HepG2 (cell line): ENCODE measurements around the gene STPG4. TPM values are rescaled to one million over a fixed set of nuclear protein-coding genes. Genes with fewer than 3 reads are reported as not detected.

Experiments used
- ARID5B ChIP-seq: IDR thresholded peaks from 2 replicates; pipeline ENCODE4 v1.4.0; 2020; ENCODE audit warnings: mild to moderate bottlenecking, missing genetic modification reagents
- ELF1 ChIP-seq: sonication (generic); formaldehyde crosslinking; IDR thresholded peaks from 2 replicates; pipeline ENCODE4 v1.4.0; 2020; ENCODE audit warnings: missing genetic modification reagents
- FOXA1 ChIP-seq, 2 experiments: fragments of 450-650 bp in 1 of 2; sonication (generic) in 1 of 2; formaldehyde crosslinking in 1 of 2; IDR thresholded peaks; 2 replicates each; pipeline versions ENCODE4 v1.4.0 to v1.6.1; 2016 to 2020; ENCODE audit warnings: missing genetic modification reagents in 1 of 2
- KAT2B ChIP-seq: fragments of 150-350 bp; IDR thresholded peaks from 2 replicates; pipeline ENCODE4 v1.6.1; 2014; ENCODE audit warnings: low read depth, low read length, borderline replicate concordance
- KMT2A ChIP-seq: sonication (generic); formaldehyde crosslinking; IDR thresholded peaks from 2 replicates; pipeline ENCODE4 v1.4.0; 2020; ENCODE audit warnings: missing genetic modification reagents
- MAZ ChIP-seq, 2 experiments: sonication (generic) in 1 of 2; formaldehyde crosslinking in 1 of 2; IDR thresholded peaks; 2 replicates each; pipeline versions ENCODE4 v1.5.0 to v1.6.1; 2012 to 2020; ENCODE audit warnings: low read depth in 2 of 2, mild to moderate bottlenecking in 2 of 2, borderline replicate concordance in 1 of 2, improper control_type of control experiment in 1 of 2, low read length in 1 of 2, missing genetic modification reagents in 1 of 2, moderate library complexity in 1 of 2
- PAX8 ChIP-seq: sonication (generic); formaldehyde crosslinking; IDR thresholded peaks from 2 replicates; pipeline ENCODE4 v1.8.0; 2022; ENCODE audit warnings: mild to moderate bottlenecking, missing genetic modification reagents, borderline replicate concordance
- PCBP1 ChIP-seq: fragments of 200-400 bp; formaldehyde crosslinking; IDR thresholded peaks from 2 replicates; pipeline ENCODE4 v1.6.1; 2017; ENCODE audit warnings: mild to moderate bottlenecking, low read depth, low read length, borderline replicate concordance
- PTBP1 ChIP-seq: fragments of 200-400 bp; formaldehyde crosslinking; IDR thresholded peaks from 2 replicates; pipeline ENCODE4 v1.6.1; 2018; ENCODE audit warnings: low read length, low read depth; ENCODE audit not compliant: poor library complexity, severe bottlenecking
- RBM22 ChIP-seq: fragments of 200-400 bp; formaldehyde crosslinking; optimal IDR thresholded peaks from 2 replicates; pipeline ENCODE3; 2017; ENCODE audit warnings: mild to moderate bottlenecking, low read length, moderate library complexity
- SAFB2 ChIP-seq: sonication (generic); formaldehyde crosslinking; IDR thresholded peaks from 2 replicates; pipeline ENCODE4 v1.5.1; 2020; ENCODE audit warnings: missing genetic modification reagents, low read depth, mild to moderate bottlenecking, borderline replicate concordance
- TAF1 ChIP-seq: sonication (generic); formaldehyde crosslinking; IDR thresholded peaks from 2 replicates; pipeline ENCODE4 v1.4.0; 2020; ENCODE audit warnings: missing genetic modification reagents
- TRIM22 ChIP-seq: fragments of 450-650 bp; IDR thresholded peaks from 2 replicates; pipeline ENCODE4 v1.6.1; 2017
- ZFAT ChIP-seq: sonication (generic); formaldehyde crosslinking; conservative IDR thresholded peaks from 2 replicates; pipeline ENCODE4 v1.8.1; 2023; ENCODE audit warnings: missing genetic modification reagents, inconsistent platforms
- ZNF143 ChIP-seq: sonication (generic); formaldehyde crosslinking; IDR thresholded peaks from 2 replicates; pipeline ENCODE4 v1.4.0; 2020; ENCODE audit warnings: missing genetic modification reagents
- ZNF225 ChIP-seq: sonication (generic); formaldehyde crosslinking; IDR thresholded peaks from 2 replicates; pipeline ENCODE4 v1.4.0; 2020; ENCODE audit warnings: mild to moderate bottlenecking, missing genetic modification reagents
- ZNF296 ChIP-seq: sonication (generic); formaldehyde crosslinking; conservative IDR thresholded peaks from 2 replicates; pipeline ENCODE4 v1.5.0; 2020; ENCODE audit warnings: mild to moderate bottlenecking, missing genetic modification reagents
- ZNF512 ChIP-seq: sonication (generic); formaldehyde crosslinking; IDR thresholded peaks from 2 replicates; pipeline ENCODE4 v1.4.0; 2020; ENCODE audit warnings: mild to moderate bottlenecking, missing genetic modification reagents
- ZNF546 ChIP-seq: sonication (generic); formaldehyde crosslinking; conservative IDR thresholded peaks from 2 replicates; pipeline ENCODE4 v1.8.1; 2023; ENCODE audit warnings: mild to moderate bottlenecking, missing genetic modification reagents
- polyA plus RNA-seq, 8 experiments: library from polyadenylated mRNA; depleted of rRNA in 3 of 8; stranded (reverse) in 7 of 8; unstranded in 1 of 8; fragments of >200 nt; fragmentation: Illumina TruSeq in 4 of 8; extraction: Trizol in 4 of 8; gene quantifications; 2 replicates each; pipeline versions ENCODE4 v1.2.1 to v1.2.3, GENCODE V29; 2011 to 2016; ENCODE audit warnings: low read depth in 4 of 8, missing spikeins in 1 of 8, mixed read lengths in 1 of 8; ENCODE audit not compliant: insufficient read depth in 1 of 8
- total RNA-seq, 5 experiments: library from RNA; depleted of rRNA; stranded (reverse); fragments of >200 nt; fragmentation: Illumina TruSeq; extraction: Trizol; gene quantifications; 2 replicates each; pipeline ENCODE4 v1.2.3, GENCODE V29; 2016; ENCODE audit warnings: low read depth in 1 of 5

The STPG4 gene
- total and polyA plus RNA-seq, 2 of the 13 experiments (the other 11 are each of a cell fraction or from before 2014, with no cell fraction given), result 0.11 to 0.15 TPM

GRCh38 chr2:47070155-47070919 lies 84.8 kb downstream of the STPG4 start (continued):
- TF ChIP-seq ELF1 (peak; percentile 0; the same call in 1 of the 2 replicates), KAT2B (no peak), ZNF546 (CRISPR knock-in tag) (0 out of 2 replicates have a peak, but pooled peaks have one; percentile 17), ZNF512 (no peak), ZNF143 (CRISPR knock-in tag) (no peak), PAX8 (CRISPR knock-in tag) (0 out of 2 replicates have a peak, but pooled peaks have one; percentile 29), ZFAT (CRISPR knock-in tag) (no peak), PCBP1 (no peak), TAF1 (CRISPR knock-in tag) (0 out of 2 replicates have a peak, but pooled peaks have one; percentile 27), ZNF296 (CRISPR knock-in tag) (no peak), ZNF225 (0 out of 2 replicates have a peak, but pooled peaks have one; percentile 25), KMT2A (CRISPR knock-in tag) (peak; percentile 17; the same call in 1 of the 2 replicates), MAZ (IDR thresholded peaks at IDR 0.05; ENCODE audit: borderline replicate concordance, low read depth, low read length) (no peak), MAZ (CRISPR knock-in tag; IDR thresholded peaks at IDR 0.05; ENCODE audit: low read depth) (0 out of 2 replicates have a peak, but pooled peaks have one; percentile 47), TRIM22 (no peak), SAFB2 (CRISPR knock-in tag) (0 out of 2 replicates have a peak, but pooled peaks have one; percentile 4), RBM22 (peak; percentile 61), ARID5B (peak; percentile 70), PTBP1 (peak; percentile 64), FOXA1 (IDR thresholded peaks at IDR 0.05) (no peak), FOXA1 (CRISPR knock-in tag; IDR thresholded peaks at IDR 0.05) (peak; percentile 13; the same call in 1 of the 2 replicates)
